Measurements from ENCODE around the gene SLC1A2.

- TF ChIP-seq POLR2AphosphoS5 (IDR thresholded peaks at IDR 0.05; ENCODE audit: low read depth, low read length) (no peak), TAF1 (IDR thresholded peaks at IDR 0.05; ENCODE audit: borderline replicate concordance, low read depth, low read length) (no peak)
Observed at GRCh38 chr11:35281169-35281688, 138.1 kb downstream of the SLC1A2 start.
